Loucy (cell line): Measurements from ENCODE around the gene RPLP2.

Source experiments
- H2AFZ ChIP-seq: fragments of 200-600 bp; sonication (generic); 2 replicates; pipeline ENCODE4 v1.6.0; 2016; ENCODE audit warnings: antibody characterized with exemption, mild to moderate bottlenecking, low read length, moderate library complexity
- H3F3A ChIP-seq: fragments of 200-600 bp; 2 replicates; pipeline ENCODE4 v1.6.0; 2016; ENCODE audit warnings: antibody characterized with exemption, low read depth, mild to moderate bottlenecking
- H3K27me3 ChIP-seq: fragments of 200-600 bp; sonication (generic); 2 replicates; pipeline ENCODE4 v1.6.1; 2014; ENCODE audit warnings: low read length, mild to moderate bottlenecking; ENCODE audit not compliant: insufficient read depth, poor library complexity, severe bottlenecking
- H3K36me3 ChIP-seq: fragments of 200-600 bp; sonication (generic); 2 replicates; pipeline ENCODE4 v1.6.1; 2016; ENCODE audit warnings: low read length; ENCODE audit not compliant: insufficient read depth
- H3K4me1 ChIP-seq: fragments of 200-600 bp; sonication (generic); 2 replicates; pipeline ENCODE4 v1.5.1; 2014; ENCODE audit warnings: low read length, mild to moderate bottlenecking; ENCODE audit not compliant: insufficient read depth, poor library complexity, severe bottlenecking
- H3K4me2 ChIP-seq: fragments of 200-600 bp; sonication (generic); 2 replicates; pipeline ENCODE4 v1.6.0; 2014; ENCODE audit warnings: antibody characterized with exemption, low read length, low read depth, mild to moderate bottlenecking; ENCODE audit not compliant: poor library complexity, severe bottlenecking
- H3K4me3 ChIP-seq: fragments of 200-600 bp; sonication (generic); 2 replicates; pipeline ENCODE4 v1.5.1; 2014; ENCODE audit warnings: low read length, mild to moderate bottlenecking, mixed read lengths; ENCODE audit not compliant: poor library complexity, severe bottlenecking
- H3K79me2 ChIP-seq: fragments of 200-600 bp; sonication (generic); 2 replicates; pipeline ENCODE4 v1.6.1; 2014; ENCODE audit warnings: low read length; ENCODE audit not compliant: insufficient read depth
- H3K9ac ChIP-seq: fragments of 200-600 bp; sonication (generic); 2 replicates; pipeline ENCODE4 v1.6.0; 2014; ENCODE audit warnings: mild to moderate bottlenecking, low read depth, low read length, moderate library complexity; ENCODE audit not compliant: poor library complexity, severe bottlenecking
- H3K9me2 ChIP-seq: fragments of 200-600 bp; sonication (generic); replicated peaks from 2 replicates; pipeline ENCODE4 v1.6.1; 2016; ENCODE audit warnings: low read depth, low read length, mixed read lengths
- H3K9me3 ChIP-seq: fragments of 200-600 bp; sonication (generic); 2 replicates; pipeline ENCODE4 v1.6.1; 2014; ENCODE audit warnings: mild to moderate bottlenecking, antibody characterized with exemption, low read length, low read depth; ENCODE audit not compliant: insufficient read depth
- H4K20me1 ChIP-seq: fragments of 200-600 bp; sonication (generic); 2 replicates; pipeline ENCODE4 v1.6.0; 2014; ENCODE audit warnings: antibody characterized with exemption, low read length, mild to moderate bottlenecking; ENCODE audit not compliant: insufficient read depth, poor library complexity, severe bottlenecking
- CTCF ChIP-seq: fragments of 200-600 bp; sonication (generic); conservative IDR thresholded peaks from 2 replicates; pipeline ENCODE4 v1.5.1; 2014; ENCODE audit warnings: mild to moderate bottlenecking, antibody characterized with exemption, low read length
- EZH2phosphoT487 ChIP-seq: fragments of 200-600 bp; IDR thresholded peaks from 2 replicates; pipeline ENCODE4 v1.6.1; 2018; ENCODE audit warnings: antibody characterized with exemption, mild to moderate bottlenecking, moderate library complexity, borderline replicate concordance

Gene RPLP2

GRCh38 chr11:858053-858761 is 48.4 kb downstream of the RPLP2 start:
- Histone ChIP-seq H3K9me3 (no peaks in the 10 kb centered on the region), H3K9ac (no peak overlapping the region), H3K4me1 (peaks cover 3% of the 10 kb centered on the region), H3K79me2 (no peaks in the 10 kb centered on the region), H3K4me2 (no peak overlapping the region), H3K9me2 (no peaks in the 10 kb centered on the region), H3K36me3 (no peaks in the 10 kb centered on the region), H3K27me3 (no peaks in the 10 kb centered on the region), H2AFZ (no peak overlapping the region), H4K20me1 (no peaks in the 10 kb centered on the region), H3F3A (no peaks in the 10 kb centered on the region), H3K4me3 (no peak overlapping the region)
- TF ChIP-seq EZH2phosphoT487, result no peak
- no peak for TF ChIP-seq CTCF

- no peaks in the 10 kb centered on the region for H3K79me2 ChIP-seq
- no peak overlapping the region for H2AFZ ChIP-seq
- H3K36me3 ChIP-seq, result no peaks in the 10 kb centered on the region
- no peak overlapping the region for H3K4me3 ChIP-seq
- no peak overlapping the region for H3K4me2 ChIP-seq
- H4K20me1 ChIP-seq, result no peaks in the 10 kb centered on the region
- no peaks in the 10 kb centered on the region for H3F3A ChIP-seq
- no peak for TF ChIP-seq CTCF
- TF ChIP-seq EZH2phosphoT487, result no peak
- H3K27me3 ChIP-seq, result no peaks in the 10 kb centered on the region
- no peaks in the 10 kb centered on the region for H3K9me2 ChIP-seq
- no peaks in the 10 kb centered on the region for H3K9me3 ChIP-seq
- no peak overlapping the region for H3K9ac ChIP-seq
- H3K4me1 ChIP-seq, result peaks cover 3% of the 10 kb centered on the region
Measured at GRCh38 chr11:858762-859339, 49.1 kb downstream of the RPLP2 start.

- no peaks in the 10 kb centered on the region for H3F3A ChIP-seq
- no peak overlapping the region for H3K9ac ChIP-seq
- H3K4me1 ChIP-seq, result peaks cover 3% of the 10 kb centered on the region
- H3K79me2 ChIP-seq, result no peaks in the 10 kb centered on the region
- no peak overlapping the region for H2AFZ ChIP-seq
- H4K20me1 ChIP-seq, result no peaks in the 10 kb centered on the region
- H3K4me2 ChIP-seq, result no peak overlapping the region
- no peaks in the 10 kb centered on the region for H3K9me3 ChIP-seq
- H3K27me3 ChIP-seq, result no peaks in the 10 kb centered on the region
- no peaks in the 10 kb centered on the region for H3K9me2 ChIP-seq
- H3K36me3 ChIP-seq, result no peaks in the 10 kb centered on the region
- TF ChIP-seq CTCF, result no peak
- H3K4me3 ChIP-seq, result no peak overlapping the region
Measured at GRCh38 chr11:859394-860131, 49.8 kb downstream of the RPLP2 start.
